Limb (tissue), 2 donors: Measurements from ENCODE around the gene ZNF726.
"Not testable (repeated sequence)": the region's sequence is repeated elsewhere in the genome, so short reads cannot be mapped to it uniquely, and the experiment has no call there.

Source experiments
- DNase-seq, 2 donors: peaks; one replicate each; pipeline ENCODE4 v3.0.0-alpha.2; 2016; ENCODE audit errors: extremely low spot score in 2 of 2

ZNF726 gene

DNA sequence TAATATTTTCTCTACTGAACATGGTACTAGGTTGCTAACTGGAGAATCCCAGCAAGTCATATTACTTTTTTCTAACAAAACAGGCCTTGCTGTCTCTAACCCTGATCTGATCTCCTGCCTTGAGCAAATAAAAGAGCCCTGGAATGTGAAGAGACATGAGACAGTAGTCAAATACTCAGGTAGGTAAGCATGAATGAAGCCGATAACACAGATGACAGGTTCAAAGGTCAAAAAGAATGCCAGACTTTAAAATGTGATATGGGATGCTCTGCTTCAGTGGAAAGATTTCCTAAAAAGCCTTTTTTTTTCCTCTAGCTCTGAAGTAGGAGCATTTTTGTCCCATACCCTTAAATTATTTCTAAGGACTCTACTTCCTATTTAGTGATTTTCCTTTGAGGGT lies 28.7 kb downstream of the ZNF726 start:
- DNase-seq = no peak

DNA sequence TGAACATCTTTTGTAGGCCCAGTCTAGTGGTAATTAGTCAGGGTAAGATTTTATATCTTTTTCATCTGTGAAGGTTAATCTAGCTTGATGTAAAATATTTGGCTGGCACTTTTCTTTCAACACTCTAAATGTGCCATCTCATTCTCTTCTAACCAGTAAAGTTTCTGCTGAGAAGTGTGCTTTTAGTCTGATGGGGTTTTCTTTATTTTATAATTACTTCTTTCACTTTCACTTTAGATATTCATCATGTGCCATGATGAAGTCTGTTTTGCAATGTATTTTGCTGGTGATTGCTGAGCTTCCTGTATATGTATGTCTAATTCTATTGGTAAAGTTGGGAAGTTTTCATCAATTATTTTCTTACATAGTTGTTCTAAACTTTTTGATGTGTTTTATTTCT lies 31.9 kb downstream of the ZNF726 start:
- DNase-seq = no peak

DNA sequence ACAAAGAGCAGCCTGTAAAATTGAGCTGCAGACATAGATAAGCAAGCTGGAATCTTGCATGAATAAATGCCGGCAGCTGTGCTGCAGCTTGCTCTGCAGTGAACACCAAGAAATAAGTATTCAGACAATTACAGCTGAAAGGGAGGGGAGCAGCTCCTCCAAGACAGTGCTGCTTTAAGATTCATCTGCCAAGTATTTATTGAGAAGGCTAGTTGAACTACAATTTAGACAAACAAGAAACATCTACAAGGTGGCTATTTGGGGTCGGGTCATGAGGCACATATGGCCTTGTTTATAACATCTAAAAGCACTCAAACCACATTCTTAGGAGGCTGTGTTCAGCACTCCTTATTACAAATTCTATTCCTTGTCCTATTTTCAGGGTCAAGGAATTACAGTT lies 34.9 kb downstream of the ZNF726 start:
- no peak for DNase-seq

DNA sequence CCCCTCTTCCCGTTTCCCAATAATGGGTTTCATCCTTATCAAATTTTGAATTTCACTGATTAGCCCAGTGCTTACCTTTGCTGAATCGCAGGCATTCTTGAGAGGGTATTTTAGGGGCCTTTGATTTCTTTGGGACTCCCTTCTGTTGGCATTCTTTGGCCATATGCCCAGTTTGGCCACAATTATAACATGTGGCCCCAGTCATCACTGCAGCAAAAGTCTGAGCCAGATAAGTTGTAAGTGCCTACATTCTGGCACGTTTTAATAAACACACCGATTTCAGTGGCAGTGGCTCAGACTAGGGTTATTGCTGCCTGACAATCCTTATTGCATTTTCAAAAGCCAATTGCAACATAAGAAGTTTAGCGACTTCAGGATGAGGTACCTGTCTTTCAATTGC lies 41.4 kb downstream of the ZNF726 start:
- DNase-seq = no peak

GRCh38 chr19:23957660-23958281 lies 43.1 kb downstream of the ZNF726 start:
- no peak for DNase-seq

DNA sequence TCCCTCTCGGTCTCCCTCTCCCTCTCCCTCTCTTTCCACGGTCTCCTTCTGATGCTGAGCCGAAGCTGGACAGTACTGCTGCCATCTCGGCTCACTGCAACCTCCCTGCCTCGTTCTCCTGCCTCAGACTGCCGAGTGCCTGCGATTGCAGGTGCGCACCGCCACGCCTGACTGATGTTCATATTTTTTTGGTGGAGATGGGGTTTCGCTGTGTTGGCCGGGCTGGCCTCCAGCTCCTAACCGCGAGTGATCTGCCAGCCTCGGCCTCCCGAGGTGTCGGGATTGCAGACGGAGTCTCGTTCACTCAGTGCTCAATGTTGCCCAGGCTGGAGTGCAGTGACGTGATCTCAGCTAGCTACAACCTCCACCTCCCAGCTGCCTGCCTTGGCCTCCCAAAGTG lies 48.7 kb downstream of the ZNF726 start:
- not testable (repeated sequence) for DNase-seq

GRCh38 chr19:23963881-23964280 lies 49.2 kb downstream of the ZNF726 start:
- DNase-seq = not testable (repeated sequence)

DNA sequence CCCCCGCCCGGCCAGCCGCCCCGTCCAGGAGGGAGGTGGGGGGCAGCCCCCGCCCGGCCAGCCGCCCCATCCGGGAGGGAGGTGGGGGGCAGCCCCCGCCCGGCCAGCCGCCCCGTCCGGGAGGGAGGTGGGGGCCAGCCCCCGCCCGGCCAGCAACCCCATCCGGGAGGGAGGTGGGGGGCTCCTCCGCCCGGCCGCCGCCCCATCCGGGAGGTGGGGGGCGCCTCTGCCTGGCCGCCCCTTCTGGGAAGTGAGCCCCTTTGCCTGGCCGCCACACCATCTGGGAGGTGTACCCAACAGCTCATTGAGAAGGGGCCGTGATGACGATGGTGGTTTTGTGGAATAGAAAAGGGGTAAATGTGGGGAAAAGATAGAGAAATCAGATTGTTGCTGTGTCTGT lies 49.6 kb downstream of the ZNF726 start:
- DNase-seq = not testable (repeated sequence)

DNA sequence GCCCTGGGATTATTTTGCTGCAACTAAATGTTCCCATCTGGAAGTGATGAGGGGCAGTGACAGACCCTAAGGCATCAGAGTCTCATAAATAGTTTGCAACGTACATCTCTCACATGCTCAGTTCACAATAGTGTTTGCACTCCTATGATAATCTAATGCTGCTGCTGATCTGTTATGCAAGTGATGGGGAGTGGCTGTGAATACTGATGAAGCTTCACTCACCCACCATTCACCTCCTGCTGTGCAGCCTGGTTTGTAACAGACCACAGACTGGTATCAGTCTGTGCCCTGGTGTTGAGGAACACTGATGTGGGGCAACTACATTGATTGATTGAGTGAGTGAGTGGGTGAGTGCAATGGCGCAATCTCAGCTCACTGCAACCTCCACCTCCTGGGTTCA lies 54.9 kb downstream of the ZNF726 start:
- DNase-seq = no peak

GRCh38 chr19:23971598-23971997 lies 56.9 kb downstream of the ZNF726 start:
- DNase-seq = peak in 1 of 2 donors; percentile 28

- DNase-seq = no peak
Observed at GRCh38 chr19:23972161-23972560, 57.5 kb downstream of the ZNF726 start.

DNA sequence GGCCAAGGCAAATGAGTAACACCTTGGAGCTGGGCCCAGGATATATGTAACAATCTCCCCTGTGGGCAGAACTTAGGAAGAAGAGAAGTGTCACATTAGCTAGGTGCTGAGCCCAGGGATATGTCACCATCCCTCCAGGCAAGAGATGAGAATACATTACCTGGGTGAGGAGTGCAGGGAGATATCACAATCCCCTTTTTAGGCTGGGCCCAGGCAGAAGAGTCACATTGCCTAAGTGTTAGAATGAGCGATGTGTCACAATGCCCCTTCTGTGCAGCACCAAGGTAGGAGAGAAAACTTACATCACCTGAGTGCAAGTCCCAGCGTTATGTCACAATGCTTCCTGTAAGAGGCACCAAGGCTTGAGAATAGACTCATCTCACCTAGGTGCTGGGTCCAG lies 60.3 kb downstream of the ZNF726 start:
- DNase-seq = no peak

DNA sequence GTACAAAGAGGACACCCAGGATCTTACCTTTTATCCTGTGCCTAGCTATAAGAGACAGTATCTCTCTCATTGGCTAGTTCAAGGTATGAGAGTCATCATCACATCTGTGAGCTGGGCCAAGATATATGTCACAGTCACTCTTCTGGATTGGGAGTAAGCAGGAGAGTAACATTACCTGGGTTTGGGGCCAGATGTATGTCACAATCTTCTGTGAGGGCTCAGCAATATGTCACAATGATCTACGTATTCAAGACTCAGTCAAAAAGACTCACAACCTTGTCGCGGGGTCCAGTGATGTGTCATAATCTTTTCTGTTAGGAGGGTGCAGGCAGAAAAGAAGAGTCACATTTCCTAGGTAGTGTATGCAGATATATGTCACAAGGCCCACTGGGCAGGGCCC lies 61.9 kb downstream of the ZNF726 start:
- not testable (repeated sequence) for DNase-seq

DNA sequence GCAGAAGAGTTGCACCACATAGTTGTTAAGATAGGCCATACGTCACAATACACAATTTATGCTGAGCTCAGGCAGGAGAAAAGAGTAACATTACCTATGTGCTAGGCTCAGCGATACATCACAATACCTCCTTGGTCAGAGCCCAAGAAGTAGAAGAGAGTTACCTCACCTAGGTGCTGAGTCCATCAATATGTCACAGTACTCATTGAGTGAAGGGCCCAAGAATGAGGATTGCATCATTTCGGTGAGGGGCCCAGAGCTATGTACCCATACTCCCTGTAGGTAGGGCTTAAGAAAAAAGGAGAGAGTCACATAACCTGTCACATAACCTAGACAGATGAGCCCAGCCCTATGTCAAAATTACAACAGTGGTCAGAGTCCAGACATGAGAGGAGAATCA lies 62.6 kb downstream of the ZNF726 start:
- DNase-seq = not testable (repeated sequence)

- DNase-seq = no peak
Observed at GRCh38 chr19:23978068-23978467, 63.4 kb downstream of the ZNF726 start.

DNA sequence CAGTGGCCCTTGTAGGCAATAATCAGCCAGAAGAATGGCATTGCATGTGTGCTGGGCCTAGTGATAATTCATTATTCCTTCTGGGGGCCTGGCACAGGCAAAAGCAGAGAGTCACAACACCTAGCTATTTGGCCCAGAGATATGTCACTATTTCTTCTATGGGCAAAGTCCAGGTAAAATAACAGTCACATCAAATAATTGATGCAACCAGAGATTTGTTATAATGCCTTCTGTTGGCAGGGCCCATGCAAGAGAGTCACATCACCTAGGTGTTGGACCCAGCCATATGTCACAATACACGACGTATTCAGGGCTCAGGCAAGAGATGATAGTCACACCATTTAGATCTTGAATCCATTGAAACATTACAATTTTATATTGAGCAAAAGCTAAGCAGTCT lies 66.1 kb downstream of the ZNF726 start:
- DNase-seq = no peak

- DNase-seq = no peak
Observed at GRCh38 chr19:23981863-23982262, 67.2 kb downstream of the ZNF726 start.

GRCh38 chr19:23983406-23983805 lies 68.7 kb downstream of the ZNF726 start:
- DNase-seq = no peak
